Lower leg skin (tissue), 3 donors: ENCODE measurements around the gene NEK1.
"Not testable (repeated sequence)": the region's sequence is repeated elsewhere in the genome, so short reads cannot be mapped to it uniquely, and the experiment has no call there.

ENCODE experiments used
- POLR2A ChIP-seq, 2 donors: fragments of 450-650 bp; IDR thresholded peaks; one replicate each; pipeline ENCODE4 v1.6.1; 2016 to 2017; ENCODE audit warnings: antibody characterized with exemption in 2 of 2, mild to moderate bottlenecking in 1 of 2, moderate library complexity in 1 of 2
- TF ChIP-seq, protein P1 (sequence below), 3 donors: fragments of 450-650 bp; IDR thresholded peaks; one replicate each; pipeline ENCODE4 v1.5.1; 2016; ENCODE audit warnings: antibody characterized with exemption in 3 of 3, mild to moderate bottlenecking in 3 of 3, moderate library complexity in 2 of 3

DNA sequence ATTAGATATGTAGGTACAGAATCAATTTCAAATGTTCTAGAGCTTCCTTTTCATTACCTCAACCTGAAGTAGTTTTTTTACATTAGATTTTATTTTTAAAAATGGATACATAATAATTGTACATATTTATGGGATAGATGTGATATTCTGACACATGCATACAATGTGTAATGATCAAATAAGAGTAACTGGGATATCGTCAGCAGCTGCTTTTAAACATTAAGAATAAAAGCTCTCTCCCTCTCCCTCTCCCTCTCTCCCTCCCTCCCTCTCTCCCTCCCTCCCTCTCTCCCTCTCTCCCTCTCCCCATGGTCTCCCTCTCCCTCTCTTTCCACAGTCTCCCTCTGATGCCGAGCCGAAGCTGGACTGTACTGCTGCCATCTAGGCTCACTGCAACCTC is 43.2 kb downstream of the NEK1 start:
- TF ChIP-seq, protein P1, sequence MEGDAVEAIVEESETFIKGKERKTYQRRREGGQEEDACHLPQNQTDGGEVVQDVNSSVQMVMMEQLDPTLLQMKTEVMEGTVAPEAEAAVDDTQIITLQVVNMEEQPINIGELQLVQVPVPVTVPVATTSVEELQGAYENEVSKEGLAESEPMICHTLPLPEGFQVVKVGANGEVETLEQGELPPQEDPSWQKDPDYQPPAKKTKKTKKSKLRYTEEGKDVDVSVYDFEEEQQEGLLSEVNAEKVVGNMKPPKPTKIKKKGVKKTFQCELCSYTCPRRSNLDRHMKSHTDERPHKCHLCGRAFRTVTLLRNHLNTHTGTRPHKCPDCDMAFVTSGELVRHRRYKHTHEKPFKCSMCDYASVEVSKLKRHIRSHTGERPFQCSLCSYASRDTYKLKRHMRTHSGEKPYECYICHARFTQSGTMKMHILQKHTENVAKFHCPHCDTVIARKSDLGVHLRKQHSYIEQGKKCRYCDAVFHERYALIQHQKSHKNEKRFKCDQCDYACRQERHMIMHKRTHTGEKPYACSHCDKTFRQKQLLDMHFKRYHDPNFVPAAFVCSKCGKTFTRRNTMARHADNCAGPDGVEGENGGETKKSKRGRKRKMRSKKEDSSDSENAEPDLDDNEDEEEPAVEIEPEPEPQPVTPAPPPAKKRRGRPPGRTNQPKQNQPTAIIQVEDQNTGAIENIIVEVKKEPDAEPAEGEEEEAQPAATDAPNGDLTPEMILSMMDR (IDR thresholded peaks at IDR 0.05): not testable (repeated sequence)
- TF ChIP-seq POLR2A (IDR thresholded peaks at IDR 0.05): not testable (repeated sequence)
